ENCODE measurements around the gene KLHL30.

Gene KLHL30, protein sequence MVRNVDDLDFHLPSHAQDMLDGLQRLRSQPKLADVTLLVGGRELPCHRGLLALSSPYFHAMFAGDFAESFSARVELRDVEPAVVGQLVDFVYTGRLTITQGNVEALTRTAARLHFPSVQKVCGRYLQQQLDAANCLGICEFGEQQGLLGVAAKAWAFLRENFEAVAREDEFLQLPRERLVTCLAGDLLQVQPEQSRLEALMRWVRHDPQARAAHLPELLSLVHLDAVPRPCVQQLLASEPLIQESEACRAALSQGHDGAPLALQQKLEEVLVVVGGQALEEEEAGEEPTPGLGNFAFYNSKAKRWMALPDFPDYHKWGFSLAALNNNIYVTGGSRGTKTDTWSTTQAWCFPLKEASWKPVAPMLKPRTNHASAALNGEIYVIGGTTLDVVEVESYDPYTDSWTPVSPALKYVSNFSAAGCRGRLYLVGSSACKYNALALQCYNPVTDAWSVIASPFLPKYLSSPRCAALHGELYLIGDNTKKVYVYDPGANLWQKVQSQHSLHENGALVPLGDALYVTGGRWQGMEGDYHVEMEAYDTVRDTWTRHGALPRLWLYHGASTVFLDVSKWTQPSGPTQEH

GRCh38 chr2:238138331-238139195 is at the start of gene KLHL30:
Gene KLHL30 (plus strand): TSS chr2:238138668. CDS start chr2:238140755, 2,087 bp downstream.
- no peak within 1 kb of the TSS for H3K4me3 ChIP-seq (ENCODE audit: low read depth, low read length)
- TF ChIP-seq CTCF (IDR thresholded peaks at IDR 0.05; ENCODE audit: low read depth, low read length), result no peak

DNA sequence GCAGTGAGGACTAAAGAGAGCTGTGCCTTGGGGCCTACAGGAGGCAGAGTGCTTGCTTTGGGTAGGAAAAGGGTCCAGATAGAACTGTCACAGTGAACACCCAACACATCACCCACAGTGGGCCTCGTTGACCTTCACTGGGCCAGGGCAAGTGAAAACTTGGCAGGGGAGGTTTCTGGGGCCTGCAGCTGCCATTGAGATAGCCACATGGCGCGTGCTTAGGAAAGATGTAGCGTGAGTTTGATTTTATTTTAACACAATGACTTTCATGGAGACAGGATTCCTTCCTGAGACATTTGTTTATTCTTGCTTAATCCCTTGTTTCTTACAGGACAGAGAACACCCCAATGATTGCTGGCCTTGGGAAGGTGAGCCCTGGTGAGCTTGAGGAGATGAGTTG is 47.6 kb upstream of the KLHL30 start:
- TF ChIP-seq CTCF (IDR thresholded peaks at IDR 0.05; ENCODE audit: low read depth, low read length), result no peak
- no peak overlapping the region for H3K4me3 ChIP-seq (ENCODE audit: low read depth, low read length)

GRCh38 chr2:238091436-238092060 is 46.9 kb upstream of the KLHL30 start:
- no peak overlapping the region for H3K4me3 ChIP-seq (ENCODE audit: low read depth, low read length)
- TF ChIP-seq CTCF (IDR thresholded peaks at IDR 0.05; ENCODE audit: low read depth, low read length), result no peak

- no peak overlapping the region for H3K4me3 ChIP-seq (ENCODE audit: low read depth, low read length)
- no peak for TF ChIP-seq CTCF (IDR thresholded peaks at IDR 0.05; ENCODE audit: low read depth, low read length)
Observed at GRCh38 chr2:238092486-238093035, 45.9 kb upstream of the KLHL30 start.

DNA sequence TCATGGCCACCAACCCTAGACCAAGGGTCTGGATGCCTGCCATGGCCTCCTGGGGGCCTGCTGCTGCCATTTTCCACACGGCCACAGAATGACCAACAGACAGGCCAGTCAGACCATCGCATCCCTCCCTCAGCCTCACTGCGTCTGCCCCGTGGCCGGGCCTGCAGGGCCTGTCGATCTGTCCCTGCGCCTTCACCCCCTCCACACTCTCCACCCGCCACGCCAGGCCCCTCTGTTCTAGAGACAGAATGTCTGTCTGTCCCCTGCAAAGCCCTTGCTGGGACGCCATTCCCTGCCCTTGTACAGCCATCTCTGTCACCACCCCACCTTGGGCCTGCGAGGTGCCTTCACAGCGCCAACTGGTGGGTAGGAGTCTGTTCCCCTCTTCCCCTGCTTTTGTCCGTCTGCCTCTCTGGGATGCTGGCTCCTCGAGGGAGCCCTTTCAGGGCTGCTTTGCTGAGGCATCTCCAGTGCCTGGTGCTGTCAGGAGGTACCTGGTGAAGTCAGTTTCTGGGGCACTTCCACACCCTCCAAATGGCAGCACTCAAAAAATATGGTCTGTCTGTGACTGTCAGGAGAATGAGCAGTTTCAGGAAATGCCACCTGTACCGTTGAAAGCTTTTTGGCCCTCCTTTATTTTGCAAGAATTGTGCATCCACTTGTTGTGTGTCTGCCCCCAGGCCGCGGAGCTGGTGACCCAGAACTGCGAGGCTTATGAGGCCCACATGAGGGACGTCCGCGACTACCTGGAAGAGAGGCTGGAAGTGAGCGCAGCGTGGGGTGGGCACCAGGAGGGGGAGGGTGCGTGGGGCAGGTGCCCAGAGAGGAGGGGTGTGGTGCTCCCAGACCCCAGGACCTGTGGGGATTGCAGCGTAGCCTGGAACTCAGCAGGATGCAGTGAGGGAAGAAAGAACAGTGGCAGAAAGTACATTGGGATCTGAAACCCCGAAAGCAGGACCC is 45.0 kb upstream of the KLHL30 start:
- no peak for TF ChIP-seq CTCF (IDR thresholded peaks at IDR 0.05; ENCODE audit: low read depth, low read length)
- no peak overlapping the region for H3K4me3 ChIP-seq (ENCODE audit: low read depth, low read length)

DNA sequence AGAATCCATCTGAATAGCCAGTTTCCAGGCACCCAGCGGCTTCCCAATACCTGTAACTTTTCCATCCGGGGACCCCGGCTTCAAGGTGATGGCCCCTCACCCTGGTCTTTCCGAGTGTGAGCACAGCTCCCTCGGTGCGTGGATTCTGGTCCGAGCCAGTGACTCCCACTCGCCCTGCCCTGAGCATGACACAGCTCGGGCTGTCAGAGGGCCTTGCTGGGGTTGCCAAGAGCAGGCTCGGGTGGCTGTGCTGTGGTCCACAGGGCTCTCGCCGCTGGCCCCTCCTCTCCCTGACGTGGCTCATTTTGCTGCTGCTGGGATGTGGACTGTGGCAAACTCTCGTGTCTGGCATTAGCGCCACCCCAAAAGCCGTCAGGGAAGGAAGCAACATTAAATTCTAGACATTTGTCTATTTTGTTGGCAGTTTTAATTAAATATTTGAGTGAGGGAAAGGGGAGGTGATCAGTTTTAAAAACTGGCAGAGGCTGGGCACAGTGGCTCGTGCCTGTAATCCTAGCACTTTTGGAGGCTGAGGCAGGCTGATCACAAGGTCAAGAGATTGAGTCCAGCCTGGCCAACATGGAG is 43.9 kb upstream of the KLHL30 start:
- no peak for TF ChIP-seq CTCF (IDR thresholded peaks at IDR 0.05; ENCODE audit: low read depth, low read length)
- H3K4me3 ChIP-seq (ENCODE audit: low read depth, low read length), result no peak overlapping the region
